Caco-2 (cell line): Measurements from ENCODE around the gene TAL1. TPM values are rescaled to one million over a fixed set of nuclear protein-coding genes. Genes with fewer than 3 reads are reported as not detected.

Experiments used
- BruUV-seq: library from RNA; stranded (reverse); fragments of 400-500 nt; replicated peaks from 2 replicates; lab custom pipeline; 2021; lab: Mats Ljungman, UMichigan
- CTCF ChIA-PET: fragments of 300-600 bp; sonication (Branson Sonifier 250); formaldehyde crosslinking; loops from one replicate; lab custom pipeline; 2022; ENCODE audit warnings: antibody characterized with exemption; lab: Charles Lee
- POLR2A ChIA-PET: fragments of 300-600 bp; sonication (Branson Sonifier 250); formaldehyde crosslinking; loops from one replicate; lab custom pipeline; 2022; ENCODE audit warnings: antibody characterized with exemption; lab: Charles Lee
- DNase-seq, 2 experiments: peaks; one replicate each; pipeline versions ENCODE4 v3.0.0 to v3.0.0-alpha.2; 2020 to 2022
- H3K27me3 ChIP-seq: replicated peaks from 2 replicates; pipeline ENCODE4 v1.6.0; 2011; ENCODE audit warnings: low read length; ENCODE audit not compliant: control insufficient read depth, insufficient read depth
- H3K36me3 ChIP-seq: 2 replicates; pipeline ENCODE4 v1.5.1; 2011; ENCODE audit warnings: low read length; ENCODE audit not compliant: control insufficient read depth, insufficient read depth
- H3K4me1 ChIP-seq: fragments of 250-450 bp; sonication (Bioruptor Pico); 2 replicates; pipeline ENCODE4 v1.5.1; 2020; ENCODE audit warnings: mild to moderate bottlenecking
- H3K4me3 ChIP-seq: 2 replicates; pipeline ENCODE4 v1.5.1; 2011; ENCODE audit warnings: low read depth, mild to moderate bottlenecking, control low read depth, low read length
- H3K9me3 ChIP-seq: fragments of 250-450 bp; sonication (Bioruptor Pico); 2 replicates; pipeline ENCODE4 v1.5.1; 2020; ENCODE audit warnings: mild to moderate bottlenecking, moderate library complexity
- H3K27ac Mint-ChIP-seq: one replicate; pipeline ENCODE4 v1.8.0; 2022; ENCODE audit warnings: mixed read lengths; ENCODE audit not compliant: unreplicated experiment
- H3K27me3 Mint-ChIP-seq: one replicate; pipeline ENCODE4 v1.8.0; 2022; ENCODE audit warnings: mixed read lengths; ENCODE audit not compliant: insufficient read depth, unreplicated experiment
- H3K36me3 Mint-ChIP-seq: one replicate; pipeline ENCODE4 v1.8.0; 2022; ENCODE audit warnings: mild to moderate bottlenecking, mixed read lengths; ENCODE audit not compliant: insufficient read depth, unreplicated experiment
- H3K4me1 Mint-ChIP-seq: one replicate; pipeline ENCODE4 v1.8.0; 2022; ENCODE audit warnings: low read depth, mixed read lengths; ENCODE audit not compliant: unreplicated experiment
- H3K4me3 Mint-ChIP-seq: one replicate; pipeline ENCODE4 v1.8.0; 2022; ENCODE audit warnings: mild to moderate bottlenecking, moderate library complexity, mixed read lengths; ENCODE audit not compliant: unreplicated experiment
- H3K9me3 Mint-ChIP-seq: one replicate; pipeline ENCODE4 v1.8.0; 2022; ENCODE audit warnings: mixed read lengths; ENCODE audit not compliant: unreplicated experiment
- CTCF ChIP-seq, 2 experiments: fragments of 200-600 bp in 1 of 2; IDR thresholded peaks; 1 replicate in 1 of 2; 2 replicates in 1 of 2; pipeline versions ENCODE4 v1.5.1 to v1.8.0; 2011 to 2022; ENCODE audit warnings: antibody characterized with exemption in 1 of 2, control low read depth in 1 of 2, inconsistent platforms in 1 of 2, low read depth in 1 of 2, low read length in 1 of 2, mild to moderate bottlenecking in 1 of 2, moderate library complexity in 1 of 2; ENCODE audit not compliant: insufficient read depth in 1 of 2, severe bottlenecking in 1 of 2, unreplicated experiment in 1 of 2
- intact Hi-C: fragments of 100-400 bp; cut with micrococcal nuclease; formaldehyde crosslinking; loops from one replicate; pipeline ENCODE4 v1.10.0; 2022; ENCODE audit not compliant: unreplicated experiment
- total RNA-seq: library from RNA; stranded (reverse); gene quantifications from 2 replicates; pipeline ENCODE4 v1.2.3, GENCODE V29; 2022

Gene TAL1
- total RNA-seq, 1 experiment from 2014 or later: 15.2 TPM

- no peak overlapping the region for H3K4me3 ChIP-seq
- Mint-ChIP-seq H3K27ac (no peak overlapping the region), H3K4me1 (peaks cover 20% of the 10 kb centered on the region), H3K4me3 (no peak overlapping the region), H3K27me3 (no peaks in the 10 kb centered on the region), H3K36me3 (peaks cover 9% of the 10 kb centered on the region), H3K9me3 (no peaks in the 10 kb centered on the region)
- no peaks in the 10 kb centered on the region for H3K9me3 ChIP-seq
- POLR2A ChIA-PET: no interaction called here
- no peaks in the 10 kb centered on the region for H3K27me3 ChIP-seq
- TF ChIP-seq CTCF (IDR thresholded peaks at IDR 0.05; ENCODE audit: insufficient read depth in 1 of 2, low read depth in 1 of 2, low read length in 1 of 2, severe bottlenecking in 1 of 2, unreplicated experiment in 1 of 2): no peak
- DNase-seq: no peak
- peaks cover 16% of the 10 kb centered on the region for H3K4me1 ChIP-seq
- intact Hi-C loops: no loop called here
- no TSS peak for BruUV-seq
- CTCF ChIA-PET: no interaction called here
- no peaks in the 10 kb centered on the region for H3K36me3 ChIP-seq
Observed at GRCh38 chr1:47214549-47214948, 17.5 kb downstream of the TAL1 start.

- H3K27ac Mint-ChIP-seq: no peak overlapping the region
- TF ChIP-seq CTCF (IDR thresholded peaks at IDR 0.05; ENCODE audit: insufficient read depth in 1 of 2, low read depth in 1 of 2, low read length in 1 of 2, severe bottlenecking in 1 of 2, unreplicated experiment in 1 of 2): no peak
- Histone ChIP-seq H3K4me3 (no peak overlapping the region), H3K4me1 (peaks cover 16% of the 10 kb centered on the region), H3K27me3 (no peaks in the 10 kb centered on the region), H3K9me3 (no peaks in the 10 kb centered on the region), H3K36me3 (no peaks in the 10 kb centered on the region)
- intact Hi-C loops: no loop called here
- no peak overlapping the region for H3K4me3 Mint-ChIP-seq
- no peaks in the 10 kb centered on the region for H3K27me3 Mint-ChIP-seq
- BruUV-seq: no TSS peak
- ChIA-PET CTCF (interaction anchor here (0.8 kb wide), 1 partner anchor 34 kb away, joined by 3 read pairs; no protein-coding TSS in a partner anchor), POLR2A (no interaction called here)
- peaks cover 9% of the 10 kb centered on the region for H3K36me3 Mint-ChIP-seq
- no peaks in the 10 kb centered on the region for H3K9me3 Mint-ChIP-seq
- H3K4me1 Mint-ChIP-seq: peaks cover 20% of the 10 kb centered on the region
- DNase-seq: peak in 1 of 2 experiments; percentile 0
Observed at GRCh38 chr1:47213230-47213963, 18.6 kb downstream of the TAL1 start.

- Mint-ChIP-seq H3K27ac (no peak overlapping the region), H3K36me3 (peaks cover 9% of the 10 kb centered on the region), H3K27me3 (no peaks in the 10 kb centered on the region), H3K9me3 (no peaks in the 10 kb centered on the region), H3K4me1 (peaks cover 20% of the 10 kb centered on the region), H3K4me3 (no peak overlapping the region)
- intact Hi-C loops: no loop called here
- H3K9me3 ChIP-seq: no peaks in the 10 kb centered on the region
- no peak overlapping the region for H3K4me3 ChIP-seq
- no peaks in the 10 kb centered on the region for H3K36me3 ChIP-seq
- no peak for DNase-seq
- TF ChIP-seq CTCF (IDR thresholded peaks at IDR 0.05; ENCODE audit: insufficient read depth in 1 of 2, low read depth in 1 of 2, low read length in 1 of 2, severe bottlenecking in 1 of 2, unreplicated experiment in 1 of 2): no peak
- POLR2A ChIA-PET: no interaction called here
- no TSS peak for BruUV-seq
- no peaks in the 10 kb centered on the region for H3K27me3 ChIP-seq
- H3K4me1 ChIP-seq: peaks cover 16% of the 10 kb centered on the region
- CTCF ChIA-PET: no interaction called here
Observed at GRCh38 chr1:47212636-47213229, 19.3 kb downstream of the TAL1 start.
